HG02943 (cell line): ENCODE data around the gene RIPOR3.
"Not testable (repeated sequence)": the region's sequence is repeated elsewhere in the genome, so short reads cannot be mapped to it uniquely, and the experiment has no call there.

ENCODE experiments used
- ATAC-seq: cut with Tn5 transposase; IDR thresholded peaks from one replicate; pipeline ENCODE4 v1.9.1; 2021; ENCODE audit warnings: mild to moderate bottlenecking, low read depth, moderate library complexity; ENCODE audit not compliant: unreplicated experiment

RIPOR3 gene

GRCh38 chr20:50659975-50660670 is 31.2 kb downstream of the RIPOR3 start:
- ATAC-seq = no peak

- ATAC-seq = no peak
Observed at GRCh38 chr20:50658804-50659380, 32.5 kb downstream of the RIPOR3 start.

GRCh38 chr20:50655311-50655880 is 35.9 kb downstream of the RIPOR3 start:
- no peak for ATAC-seq

- no peak for ATAC-seq
Observed at GRCh38 chr20:50654904-50655303, 36.4 kb downstream of the RIPOR3 start.

GRCh38 chr20:50652702-50653294 is 38.5 kb downstream of the RIPOR3 start:
- no peak for ATAC-seq

- no peak for ATAC-seq
Observed at GRCh38 chr20:50651676-50652075, 39.7 kb downstream of the RIPOR3 start.

GRCh38 chr20:50649590-50649989 is 41.8 kb downstream of the RIPOR3 start:
- ATAC-seq = no peak

- no peak for ATAC-seq
Observed at GRCh38 chr20:50648651-50649050, 42.7 kb downstream of the RIPOR3 start.

GRCh38 chr20:50646483-50646996 is 44.8 kb downstream of the RIPOR3 start:
- no peak for ATAC-seq

- ATAC-seq = no peak
Observed at GRCh38 chr20:50645253-50646068, 45.9 kb downstream of the RIPOR3 start.

GRCh38 chr20:50642288-50642803 is 49.0 kb downstream of the RIPOR3 start:
- no peak for ATAC-seq

GRCh38 chr20:50641625-50642287 is 49.6 kb downstream of the RIPOR3 start:
- not testable (repeated sequence) for ATAC-seq

- not testable (repeated sequence) for ATAC-seq
Observed at GRCh38 chr20:50639971-50640711, 51.2 kb downstream of the RIPOR3 start.

GRCh38 chr20:50638015-50638847 is 53.1 kb downstream of the RIPOR3 start:
- ATAC-seq = not testable (repeated sequence)

GRCh38 chr20:50636601-50637540 is 54.5 kb downstream of the RIPOR3 start:
- ATAC-seq = no peak

GRCh38 chr20:50635676-50636600 is 55.4 kb downstream of the RIPOR3 start:
- no peak for ATAC-seq
